IMR-90 (cell line): Measurements from ENCODE around the gene SLC25A19. TPM values are rescaled to one million over a fixed set of nuclear protein-coding genes. Genes with fewer than 3 reads are reported as not detected.

Experiments used
- ATAC-seq: fragments of 200-7000 bp; cut with Tn5 transposase; 2 replicates; pipeline ENCODE4 v1.9.1; 2020; ENCODE audit warnings: low read depth, mild to moderate bottlenecking, moderate library complexity
- BruUV-seq: library from RNA; stranded (reverse); fragments of 400-500 nt; replicated peaks from 2 replicates; lab custom pipeline; 2021; lab: Mats Ljungman, UMichigan
- CTCF ChIA-PET: fragments of 300-600 bp; formaldehyde crosslinking; extraction: SDS; loops from one replicate; lab custom pipeline; 2021; ENCODE audit warnings: antibody characterized with exemption; lab: Yijun Ruan, JAX
- POLR2A ChIA-PET: fragments of 300-600 bp; sonication (Branson Sonifier 250); formaldehyde crosslinking; loops from one replicate; lab custom pipeline; 2022; ENCODE audit warnings: antibody characterized with exemption; ENCODE audit not compliant: unreplicated experiment; lab: Charles Lee
- DNase-seq: peaks from one replicate; pipeline ENCODE4 v3.0.0; 2013
- H2AFZ ChIP-seq: replicated peaks from 2 replicates; pipeline ENCODE3; 2013; ENCODE audit warnings: low read length, mild to moderate bottlenecking; ENCODE audit not compliant: poor library complexity
- H2AK5ac ChIP-seq: 2 replicates; pipeline ENCODE4 v1.6.1; 2013; ENCODE audit warnings: low read depth, low read length, inconsistent platforms
- H2AK9ac ChIP-seq: replicated peaks from 2 replicates; pipeline ENCODE3; 2013; ENCODE audit warnings: mild to moderate bottlenecking, low read depth, low read length, moderate library complexity; ENCODE audit not compliant: poor library complexity
- H2BK120ac ChIP-seq: 2 replicates; pipeline ENCODE4 v1.6.1; 2013; ENCODE audit warnings: low read depth, low read length, inconsistent platforms
- H2BK15ac ChIP-seq: 3 replicates; pipeline ENCODE4 v1.6.1; 2013; ENCODE audit warnings: low read depth, low read length, inconsistent platforms
- H2BK20ac ChIP-seq: 2 replicates; pipeline ENCODE4 v1.6.1; 2013; ENCODE audit warnings: low read depth, mild to moderate bottlenecking, inconsistent platforms, low read length, moderate library complexity
- H2BK5ac ChIP-seq: 2 replicates; pipeline ENCODE4 v1.6.1; 2013; ENCODE audit warnings: mild to moderate bottlenecking, low read depth, low read length, inconsistent platforms; ENCODE audit not compliant: poor library complexity, severe bottlenecking
- H3K14ac ChIP-seq: replicated peaks from 2 replicates; pipeline ENCODE4 v1.6.1; 2013; ENCODE audit warnings: low read depth, low read length, inconsistent platforms
- H3K18ac ChIP-seq: 2 replicates; pipeline ENCODE4 v1.6.1; 2013; ENCODE audit warnings: low read depth, low read length, control low read depth
- H3K23ac ChIP-seq: 2 replicates; pipeline ENCODE4 v1.6.1; 2013; ENCODE audit warnings: low read depth, low read length, inconsistent platforms
- H3K27ac ChIP-seq: 2 replicates; pipeline ENCODE4 v1.5.1; 2013; ENCODE audit warnings: mild to moderate bottlenecking, control low read depth, low read length; ENCODE audit not compliant: insufficient read depth
- H3K27me3 ChIP-seq: 2 replicates; pipeline ENCODE4 v1.6.1; 2013; ENCODE audit warnings: low read length; ENCODE audit not compliant: control insufficient read depth, insufficient read depth
- H3K36me3 ChIP-seq: 2 replicates; pipeline ENCODE4 v1.6.1; 2013; ENCODE audit warnings: low read length, mixed read lengths; ENCODE audit not compliant: control insufficient read depth, insufficient read depth
- H3K4ac ChIP-seq: 2 replicates; pipeline ENCODE4 v1.6.1; 2013; ENCODE audit warnings: low read depth, low read length, inconsistent platforms
- H3K4me1 ChIP-seq: 2 replicates; pipeline ENCODE4 v1.6.1; 2013; ENCODE audit warnings: low read length, mixed read lengths; ENCODE audit not compliant: control insufficient read depth, insufficient read depth
- H3K4me2 ChIP-seq: 2 replicates; pipeline ENCODE4 v1.6.1; 2013; ENCODE audit warnings: low read depth, mild to moderate bottlenecking, control low read depth, low read length, moderate library complexity
- H3K4me3 ChIP-seq: 2 replicates; pipeline ENCODE4 v1.5.1; 2013; ENCODE audit warnings: low read depth, mild to moderate bottlenecking, control low read depth, low read length, moderate library complexity; ENCODE audit not compliant: insufficient read depth
- H3K56ac ChIP-seq: 2 replicates; pipeline ENCODE4 v1.6.1; 2013; ENCODE audit warnings: low read length, inconsistent platforms; ENCODE audit not compliant: insufficient read depth; ENCODE audit errors: extremely low read depth
- H3K79me1 ChIP-seq, 2 experiments: 2 replicates each; pipeline ENCODE4 v1.6.1; 2013; ENCODE audit warnings: low read length in 2 of 2, inconsistent platforms in 1 of 2, low read depth in 1 of 2
- H3K9ac ChIP-seq: 2 replicates; pipeline ENCODE4 v1.6.1; 2013; ENCODE audit warnings: low read depth, low read length, control low read depth
- H3K9me1 ChIP-seq: 2 replicates; pipeline ENCODE4 v1.6.1; 2013; ENCODE audit warnings: low read length, inconsistent platforms; ENCODE audit not compliant: insufficient read depth
- H3K9me3 ChIP-seq: 2 replicates; pipeline ENCODE4 v1.6.1; 2013; ENCODE audit warnings: low read length; ENCODE audit not compliant: control insufficient read depth, insufficient read depth
- H4K20me1 ChIP-seq: 2 replicates; pipeline ENCODE4 v1.6.1; 2013; ENCODE audit warnings: low read length, inconsistent platforms; ENCODE audit not compliant: insufficient read depth
- H4K5ac ChIP-seq: 2 replicates; pipeline ENCODE4 v1.6.1; 2013; ENCODE audit warnings: mild to moderate bottlenecking, low read depth, low read length, control low read depth
- H4K8ac ChIP-seq, 2 experiments: 2 replicates each; pipeline ENCODE4 v1.6.1; 2013; ENCODE audit warnings: low read depth in 2 of 2, low read length in 2 of 2, control low read depth in 1 of 2, inconsistent platforms in 1 of 2
- H4K91ac ChIP-seq: 2 replicates; pipeline ENCODE4 v1.6.1; 2013; ENCODE audit warnings: low read depth, low read length, inconsistent platforms; ENCODE audit not compliant: insufficient read depth
- BHLHE40 ChIP-seq: fragments of 150-350 bp; IDR thresholded peaks from 2 replicates; pipeline ENCODE4 v1.6.1; 2016; ENCODE audit warnings: mild to moderate bottlenecking, low read depth, low read length
- CEBPB ChIP-seq: IDR thresholded peaks from 2 replicates; pipeline ENCODE4 v1.6.1; 2012; ENCODE audit warnings: low read depth, low read length, improper control_type of control experiment
- CHD1 ChIP-seq: IDR thresholded peaks from 2 replicates; pipeline ENCODE4 v1.6.1; 2012; ENCODE audit warnings: low read depth, low read length, improper control_type of control experiment
- CTCF ChIP-seq: conservative IDR thresholded peaks from 2 replicates; pipeline ENCODE4 v1.5.1; 2012; ENCODE audit warnings: mild to moderate bottlenecking, low read depth, low read length, improper control_type of control experiment
- MAFK ChIP-seq: IDR thresholded peaks from 2 replicates; pipeline ENCODE4 v1.6.1; 2012; ENCODE audit warnings: low read depth, low read length, improper control_type of control experiment
- MAZ ChIP-seq: IDR thresholded peaks from 2 replicates; pipeline ENCODE4 v1.6.1; 2012; ENCODE audit warnings: low read depth, mild to moderate bottlenecking, low read length, improper control_type of control experiment, moderate library complexity, borderline replicate concordance
- MXI1 ChIP-seq: IDR thresholded peaks from 2 replicates; pipeline ENCODE4 v1.6.1; 2012; ENCODE audit warnings: low read depth, mild to moderate bottlenecking, low read length, moderate library complexity, borderline replicate concordance
- NFE2L2 ChIP-seq: fragments of 150-350 bp; IDR thresholded peaks from 2 replicates; pipeline ENCODE4 v1.6.1; 2016; ENCODE audit warnings: low read depth, mild to moderate bottlenecking, low read length
- POLR2A ChIP-seq: IDR thresholded peaks from 2 replicates; pipeline ENCODE4 v1.6.1; 2012; ENCODE audit warnings: mild to moderate bottlenecking, low read depth, low read length
- RCOR1 ChIP-seq: IDR thresholded peaks from 2 replicates; pipeline ENCODE4 v1.6.1; 2012; ENCODE audit warnings: mild to moderate bottlenecking, low read length, improper control_type of control experiment; ENCODE audit not compliant: insufficient replicate concordance
- RFX5 ChIP-seq: IDR thresholded peaks from 2 replicates; pipeline ENCODE4 v1.8.0; 2012; ENCODE audit warnings: low read depth, mild to moderate bottlenecking, low read length, moderate library complexity
- SMC3 ChIP-seq: fragments of 150-350 bp; IDR thresholded peaks from 2 replicates; pipeline ENCODE4 v1.6.1; 2016; ENCODE audit warnings: low read depth, mild to moderate bottlenecking, antibody characterized with exemption, low read length, moderate library complexity
- USF2 ChIP-seq: fragments of 150-350 bp; IDR thresholded peaks from 2 replicates; pipeline ENCODE4 v1.6.1; 2017; ENCODE audit warnings: mild to moderate bottlenecking, antibody characterized with exemption, low read length, low read depth
- WGBS, 2 experiments: methylation state at CpG; one replicate each; pipeline versions ENCODE4 v1.1.5 to v1.1.7; 2013; ENCODE audit warnings: missing lambda C conversion rate in 2 of 2; ENCODE audit not compliant: insufficient read length in 1 of 2; ENCODE audit errors: extremely low coverage in 2 of 2; 5-methylcytosine and 5-hydroxymethylcytosine counted together
- dilution Hi-C: fragments of 300-500 bp; cut with HindIII; formaldehyde crosslinking; loops from one replicate; pipeline ENCODE4 v1.14.3; 2018; ENCODE audit warnings: low sequenced_read_pairs; ENCODE audit not compliant: unreplicated experiment
- in situ Hi-C: fragments of 300-500 bp; cut with MboI; formaldehyde crosslinking; loops from 3 replicates; pipeline ENCODE4 v1.14.3; 2019; ENCODE audit warnings: low sequenced_read_pairs, inconsistent platforms, mixed read lengths
- intact Hi-C: fragments of 100-400 bp; cut with micrococcal nuclease; formaldehyde crosslinking; loops from 2 replicates; pipeline ENCODE4 v1.10.0; 2022
- polyA plus RNA-seq, 3 experiments: library from polyadenylated mRNA; depleted of rRNA; stranded (reverse); fragments of >200 nt; gene quantifications; 2 replicates each; pipeline ENCODE4 v1.2.3, GENCODE V29; 2012; ENCODE audit warnings: low replicate concordance in 1 of 3
- total RNA-seq: library from RNA; depleted of rRNA; stranded (reverse); fragments of >200 nt; gene quantifications from 2 replicates; pipeline ENCODE4 v1.2.3, GENCODE V29; 2012

SLC25A19 gene
- total and polyA plus RNA-seq, 2 of the 4 experiments (the other 2 are of a cell fraction) = 9.1 to 9.2 TPM

GRCh38 chr17:75241502-75241901 is 47.7 kb downstream of the SLC25A19 start:
- H2BK15ac ChIP-seq = no peak overlapping the region
- DNase-seq = no peak
- H2BK120ac ChIP-seq = no peak overlapping the region
- BruUV-seq = no TSS peak
- no peak for ATAC-seq
- H3K27me3 ChIP-seq = no peaks in the 10 kb centered on the region
- 80% methylated on average over 1 of the region's 9 CpGs; no CpG with 5 or more reads in 1 of the 2 experiments for WGBS, 2 experiments
- H3K4ac ChIP-seq = no peak overlapping the region
- no peak overlapping the region for H3K9ac ChIP-seq
- no peak overlapping the region for H2BK20ac ChIP-seq
- in situ Hi-C loops (no loop called here), dilution Hi-C loops (no loop called here), intact Hi-C loops (no loop called here)
- H3K36me3 ChIP-seq = peaks cover 94% of the 10 kb centered on the region
- CTCF ChIA-PET = interaction anchor here (1.2 kb wide), 1 partner anchor 9 kb away, joined by 5 read pairs; no protein-coding TSS in a partner anchor
- TF ChIP-seq BHLHE40 (no peak), CEBPB (no peak), POLR2A (no peak), CTCF (no peak), MXI1 (no peak), CHD1 (no peak), SMC3 (no peak), NFE2L2 (no peak), RCOR1 (no peak), MAFK (no peak), MAZ (no peak), RFX5 (no peak), USF2 (no peak)
- no peak overlapping the region for H3K27ac ChIP-seq
- no peak overlapping the region for H3K4me2 ChIP-seq
- no peaks in the 10 kb centered on the region for H3K4me1 ChIP-seq
- H3K14ac ChIP-seq = no peak overlapping the region
- H2BK5ac ChIP-seq = no peak overlapping the region
- H2AK9ac ChIP-seq = no peak overlapping the region
- no peaks in the 10 kb centered on the region for H3K9me1 ChIP-seq
- H2AK5ac ChIP-seq = no peak overlapping the region
- H4K5ac ChIP-seq = no peak overlapping the region
- no peak overlapping the region for H3K18ac ChIP-seq
- POLR2A ChIA-PET = no interaction called here
- H2AFZ ChIP-seq = no peak overlapping the region
- no peak overlapping the region for H4K91ac ChIP-seq
- peaks cover 0 to 9% of the 10 kb centered on the region in 2 experiments; a peak in 1 of 4 replicates for H3K79me1 ChIP-seq
- no peaks in the 10 kb centered on the region for H3K9me3 ChIP-seq
- H4K20me1 ChIP-seq = peaks cover 17% of the 10 kb centered on the region
- H4K8ac ChIP-seq = no peak overlapping the region
- H3K56ac ChIP-seq = no peak overlapping the region
- no peak overlapping the region for H3K4me3 ChIP-seq
- no peak overlapping the region for H3K23ac ChIP-seq
